HAP-1 (cell line): ENCODE data around the gene BEX5.
"Not testable (repeated sequence)": the region's sequence is repeated elsewhere in the genome, so short reads cannot be mapped to it uniquely, and the experiment has no call there.

ENCODE experiments used
- DNase-seq, 2 experiments: peaks; one replicate each; pipeline ENCODE4 v3.0.0-alpha.2; 2016 to 2020; ENCODE audit warnings: low spot score in 2 of 2
- H3K27me3 ChIP-seq: fragments of 250-450 bp; sonication (Bioruptor Pico); 2 replicates; pipeline ENCODE4 v1.5.1; 2020; ENCODE audit warnings: low read depth, mild to moderate bottlenecking, moderate library complexity
- H3K36me3 ChIP-seq: fragments of 250-450 bp; sonication (Bioruptor Pico); replicated peaks from 2 replicates; pipeline ENCODE4 v1.5.1; 2020; ENCODE audit warnings: mild to moderate bottlenecking
- H3K4me1 ChIP-seq: fragments of 250-450 bp; sonication (Bioruptor Pico); 2 replicates; pipeline ENCODE4 v1.5.1; 2020; ENCODE audit warnings: mild to moderate bottlenecking
- H3K4me3 ChIP-seq: fragments of 250-450 bp; sonication (Bioruptor Pico); 2 replicates; pipeline ENCODE4 v1.5.1; 2020; ENCODE audit warnings: mild to moderate bottlenecking, moderate library complexity
- H3K9me3 ChIP-seq: fragments of 250-450 bp; sonication (Bioruptor Pico); 2 replicates; pipeline ENCODE4 v1.5.1; 2020; ENCODE audit warnings: mild to moderate bottlenecking, moderate library complexity
- in situ Hi-C: fragments of 300-500 bp; cut with MboI; formaldehyde crosslinking; loops from 3 replicates; pipeline ENCODE4 v1.14.3; 2020; ENCODE audit warnings: low sequenced_read_pairs, inconsistent platforms, mixed read lengths

Gene BEX5

DNA sequence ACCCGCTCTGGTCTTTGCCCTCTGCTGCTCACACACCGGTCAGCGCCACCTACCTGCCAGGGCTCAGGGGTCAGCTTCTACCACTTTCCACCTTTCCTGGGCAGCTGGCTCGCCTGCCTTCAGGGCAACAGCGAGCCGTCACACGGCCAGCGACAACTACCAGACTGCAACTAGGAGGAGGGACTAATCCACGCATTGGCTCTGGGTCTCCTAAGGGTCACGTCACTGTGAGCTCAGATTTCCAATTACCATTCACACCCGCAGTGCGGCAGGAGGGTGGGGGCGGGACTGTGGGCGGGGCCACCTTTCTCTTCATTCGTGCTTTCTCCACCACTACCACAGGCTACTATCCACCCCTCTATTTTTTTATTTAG is at the start of gene BEX5:
Gene BEX5 (minus strand): TSS at position 172 of the 374 bp plus-strand sequence. CDS start 1,712 bp downstream, outside the sequence.
- peak within 1 kb of the TSS; percentile 54 for H3K4me3 ChIP-seq
- H3K36me3 ChIP-seq, result no peaks in the 10 kb centered on the region
- H3K9me3 ChIP-seq, result no peaks in the 10 kb centered on the region
- peaks cover 7% of the 10 kb centered on the region for H3K4me1 ChIP-seq
- in situ Hi-C loops, result no loop called here
- DNase-seq, result peak; percentile 86 to 91
- no peaks in the 10 kb centered on the region for H3K27me3 ChIP-seq

DNA sequence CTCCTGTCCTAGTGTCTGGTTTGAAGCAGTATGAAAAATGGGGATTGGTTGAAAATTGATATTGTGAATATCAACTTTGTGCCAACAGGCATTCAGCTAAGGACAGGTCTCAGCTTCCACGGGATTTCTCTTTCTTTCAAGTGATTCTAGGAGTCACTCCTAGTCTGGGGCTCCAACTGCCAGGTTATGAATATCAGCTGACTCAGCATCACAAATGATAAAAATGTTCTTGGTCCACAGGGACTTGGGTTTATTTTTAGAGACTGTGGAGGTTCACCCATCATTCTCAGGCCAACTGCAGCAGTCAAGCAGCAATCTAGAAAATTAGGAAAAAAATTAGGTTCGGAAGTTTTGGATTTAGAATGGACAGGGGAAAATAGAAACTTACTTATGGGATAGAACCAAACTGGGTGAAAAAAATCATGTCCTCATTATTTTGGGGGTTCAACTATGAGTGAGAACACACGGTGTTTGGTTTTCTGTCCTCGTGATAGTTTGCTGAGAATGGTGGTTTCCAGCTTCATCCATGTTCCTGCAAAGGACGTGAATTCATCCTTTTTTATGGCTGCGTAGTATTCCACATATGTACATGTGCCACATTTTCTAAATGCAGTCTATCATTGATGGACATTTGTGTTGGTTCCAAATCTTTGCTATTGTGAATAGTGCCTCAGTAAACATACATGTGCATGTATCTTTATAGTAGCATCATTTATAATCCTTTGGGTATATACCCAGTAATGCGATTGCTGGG is 30.4 kb upstream of the BEX5 start:
- H3K4me3 ChIP-seq, result no peak overlapping the region
- H3K27me3 ChIP-seq, result no peaks in the 10 kb centered on the region
- DNase-seq, result no peak
- H3K4me1 ChIP-seq, result no peaks in the 10 kb centered on the region
- in situ Hi-C loops, result no loop called here
- no peaks in the 10 kb centered on the region for H3K36me3 ChIP-seq
- H3K9me3 ChIP-seq, result no peaks in the 10 kb centered on the region

DNA sequence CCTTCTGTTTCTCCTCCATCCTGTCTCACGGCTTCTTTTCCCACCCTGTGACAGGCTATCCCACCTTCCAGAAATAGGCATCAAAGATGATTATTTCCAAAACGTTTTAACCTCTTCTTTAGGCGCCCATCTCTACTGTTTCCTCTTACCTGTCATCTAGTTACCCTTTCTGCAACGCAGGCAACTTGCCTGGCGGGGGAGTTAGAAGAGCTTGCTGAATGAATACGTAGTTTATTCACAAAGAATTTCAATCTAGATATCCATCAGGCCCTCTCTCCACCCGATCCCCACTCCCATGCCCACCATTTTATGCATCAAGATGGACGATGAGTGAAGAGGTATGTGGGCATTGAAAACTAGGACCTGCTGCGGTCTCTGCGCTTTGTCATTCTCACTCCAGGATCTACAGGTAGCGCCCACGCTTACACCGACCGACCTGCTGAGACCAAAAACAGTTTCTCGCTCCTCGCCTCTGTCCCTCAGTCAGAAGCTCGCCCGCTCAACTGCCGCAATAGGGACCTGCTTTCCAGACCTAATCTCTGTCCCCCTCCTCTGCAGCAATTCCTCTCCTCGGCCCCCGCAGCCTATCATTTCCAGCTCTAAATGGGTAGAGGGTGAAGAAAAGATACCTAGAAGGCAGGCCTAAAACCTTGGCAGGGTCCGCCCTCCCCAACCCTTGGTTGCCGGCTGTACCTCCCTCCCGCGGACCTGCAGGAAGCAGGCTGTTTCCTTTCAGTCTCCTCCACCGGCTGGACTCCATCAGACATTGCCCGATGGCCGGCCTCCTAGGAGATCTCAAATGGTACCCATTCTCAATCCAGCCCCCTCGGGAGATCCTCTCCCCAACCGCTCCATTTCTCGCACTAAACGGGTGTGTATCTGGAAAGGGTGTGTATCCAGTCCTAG is 624 bp downstream of the BEX5 start:
- DNase-seq, result peak; percentile 28 to 35
- Histone ChIP-seq H3K36me3 (no peaks in the 10 kb centered on the region), H3K4me1 (peaks cover 7% of the 10 kb centered on the region), H3K9me3 (no peaks in the 10 kb centered on the region), H3K4me3 (peak overlapping the region; percentile 54), H3K27me3 (no peaks in the 10 kb centered on the region)
- in situ Hi-C loops, result no loop called here

DNA sequence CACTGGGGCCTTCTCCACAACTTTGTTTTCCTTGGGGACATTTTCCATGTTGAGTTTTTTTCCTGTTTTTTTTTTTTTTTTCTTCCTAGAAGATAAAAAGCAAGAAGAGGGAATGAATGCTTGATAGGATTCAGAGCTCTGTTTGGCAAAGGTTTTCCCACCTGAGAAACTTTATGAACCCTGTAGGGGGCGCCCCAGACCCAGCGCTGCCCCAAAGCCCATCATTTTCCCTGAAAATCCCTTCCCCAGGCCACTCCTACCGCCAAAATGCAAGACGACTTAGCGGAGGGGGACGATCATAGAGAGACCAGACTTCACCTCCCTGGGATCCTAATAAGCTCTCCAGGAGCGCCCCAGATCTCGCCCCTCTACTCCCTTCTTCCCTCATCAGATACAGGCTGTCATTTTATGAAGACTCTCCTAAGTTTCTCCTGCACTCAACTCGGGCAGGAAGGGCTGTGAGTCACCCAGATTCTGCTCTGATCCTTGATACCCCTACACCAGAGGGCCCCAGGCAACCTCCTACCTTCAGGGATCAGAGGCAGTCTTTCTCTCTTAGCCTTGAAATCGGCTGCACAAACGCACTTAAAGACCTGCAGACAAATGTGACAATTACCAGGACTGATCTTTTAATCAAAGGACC is 1.4 kb downstream of the BEX5 start:
- Histone ChIP-seq H3K36me3 (no peaks in the 10 kb centered on the region), H3K4me1 (peaks cover 7% of the 10 kb centered on the region), H3K27me3 (no peaks in the 10 kb centered on the region), H3K9me3 (no peaks in the 10 kb centered on the region), H3K4me3 (peak overlapping the region; percentile 54)
- peak; percentile 70 to 80 for DNase-seq
- in situ Hi-C loops, result no loop called here

DNA sequence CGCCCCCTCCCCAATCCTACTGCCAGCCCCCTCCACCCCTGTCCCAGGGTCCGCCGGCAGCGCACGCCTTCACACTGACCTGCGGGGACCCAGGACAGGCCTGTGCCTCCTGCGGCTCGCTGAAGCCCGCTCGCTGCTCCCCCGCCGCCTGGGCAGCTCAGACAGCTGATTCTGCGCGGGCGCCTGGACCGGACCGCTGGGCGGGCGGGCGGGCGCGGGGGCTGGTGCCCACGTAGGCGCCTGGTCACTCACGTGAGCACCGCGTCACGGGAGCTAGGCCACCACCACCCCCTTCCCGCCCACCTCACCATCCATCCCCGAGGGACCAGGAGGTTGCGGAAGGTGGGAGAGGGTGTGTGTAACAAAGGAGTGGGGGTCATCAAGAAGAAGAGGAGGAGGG is 13.5 kb downstream of the BEX5 start, which contains the start of gene TCEAL6:
Gene TCEAL6 (minus strand): TSS at position 208 of the 400 bp plus-strand sequence.
- H3K9me3 ChIP-seq, H3K4me3 ChIP-seq, H3K36me3 ChIP-seq, in situ Hi-C loops, H3K4me1 ChIP-seq, DNase-seq, H3K27me3 ChIP-seq: not testable (repeated sequence)

DNA sequence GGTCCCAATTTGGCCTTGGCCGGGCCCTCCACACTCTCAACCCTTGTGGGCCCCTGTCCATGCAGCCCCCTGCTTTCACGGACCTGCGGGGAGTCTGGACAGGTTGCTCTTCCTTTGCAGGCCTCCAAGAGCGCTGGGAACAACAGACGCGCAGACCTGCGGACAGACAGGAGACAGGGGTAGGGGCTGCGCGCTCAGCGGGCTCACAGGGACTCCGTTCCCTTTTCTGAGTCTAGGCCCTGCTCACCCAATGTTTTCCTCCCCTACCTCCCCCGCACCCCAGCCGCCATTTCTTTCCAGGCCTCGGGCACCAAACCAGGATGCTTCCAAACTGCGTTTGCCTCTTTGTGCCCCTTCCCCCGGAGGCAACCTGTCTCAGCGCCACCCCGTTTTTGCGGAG is 14.1 kb downstream of the BEX5 start:
- H3K4me1 ChIP-seq, H3K4me3 ChIP-seq, DNase-seq, in situ Hi-C loops, H3K36me3 ChIP-seq, H3K27me3 ChIP-seq, H3K9me3 ChIP-seq: not testable (repeated sequence)

DNA sequence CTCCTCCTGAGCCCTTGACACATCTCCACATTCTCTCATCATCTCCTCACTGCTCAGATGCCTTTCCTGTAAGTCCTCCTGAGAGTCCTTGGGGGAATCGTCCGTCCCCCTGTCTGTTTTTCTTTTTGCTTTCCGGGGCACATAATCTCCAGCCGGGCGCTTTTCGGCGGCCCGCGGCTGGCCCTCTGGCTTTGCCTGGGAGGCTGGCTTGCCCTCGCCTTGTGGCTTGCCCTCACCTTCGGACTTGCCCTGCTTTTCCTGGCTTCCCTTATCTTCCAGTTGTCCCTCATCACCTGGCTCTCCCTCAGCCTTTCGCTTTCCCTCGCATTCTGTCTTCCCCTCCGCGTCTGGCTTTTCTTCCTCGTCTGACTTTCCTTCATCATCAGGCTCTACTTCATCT is 14.9 kb downstream of the BEX5 start:
- H3K9me3 ChIP-seq, result not testable (repeated sequence)

DNA sequence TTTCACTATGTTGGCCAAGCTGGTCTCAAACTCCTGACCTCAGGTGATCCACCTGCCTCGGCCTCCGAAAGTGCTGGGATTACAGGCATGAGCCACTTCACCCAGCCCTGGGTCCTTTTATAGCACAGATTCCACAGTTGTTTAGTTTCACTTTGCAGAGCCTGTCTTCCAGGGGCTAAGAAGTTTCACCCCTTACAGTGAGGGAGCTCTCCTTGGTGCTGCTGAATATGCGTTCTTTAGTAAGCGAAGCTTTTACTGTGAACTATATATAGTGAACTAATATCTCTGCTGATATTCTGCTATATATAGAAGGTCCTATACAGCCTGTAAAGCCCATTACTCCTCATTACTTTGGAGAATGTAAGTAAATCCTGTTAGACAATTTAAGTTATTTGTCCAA is 17.7 kb downstream of the BEX5 start:
- in situ Hi-C loops, result no loop called here
- no peaks in the 10 kb centered on the region for H3K9me3 ChIP-seq
- no peak for DNase-seq

More for the DNA sequence above, 14.9 kb downstream of the BEX5 start:
- H3K4me1 ChIP-seq, H3K36me3 ChIP-seq, in situ Hi-C loops, H3K27me3 ChIP-seq, H3K4me3 ChIP-seq, DNase-seq: not testable (repeated sequence)

DNA sequence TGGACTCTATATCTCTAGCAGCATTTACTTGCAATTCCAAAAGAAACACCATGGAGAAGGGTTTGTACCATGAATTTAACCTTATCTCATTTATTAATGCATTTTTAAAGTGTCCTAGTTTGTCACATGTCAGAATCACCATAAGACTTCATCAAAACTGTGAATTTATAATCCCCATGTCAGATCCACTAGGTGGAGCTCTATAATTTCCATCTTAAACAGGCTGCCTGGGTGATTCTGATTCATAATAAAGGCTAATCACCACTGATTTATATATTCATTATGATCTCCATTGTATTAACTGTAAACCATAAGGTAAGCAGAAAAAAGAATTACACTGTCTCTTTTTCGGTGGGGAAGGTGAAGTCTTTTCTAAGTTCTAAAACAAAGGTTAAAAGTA is 26.3 kb downstream of the BEX5 start:
- Histone ChIP-seq H3K4me1 (no peaks in the 10 kb centered on the region), H3K36me3 (no peaks in the 10 kb centered on the region), H3K27me3 (peaks cover 12% of the 10 kb centered on the region; the same call in 1 of the 2 replicates), H3K9me3 (no peaks in the 10 kb centered on the region), H3K4me3 (no peak overlapping the region)
- DNase-seq, result peak in 1 of 2 experiments; percentile 18
- in situ Hi-C loops, result no loop called here

More for the DNA sequence above, 17.7 kb downstream of the BEX5 start:
- Histone ChIP-seq H3K4me3 (no peak overlapping the region), H3K27me3 (no peaks in the 10 kb centered on the region), H3K36me3 (no peaks in the 10 kb centered on the region), H3K4me1 (no peaks in the 10 kb centered on the region)

DNA sequence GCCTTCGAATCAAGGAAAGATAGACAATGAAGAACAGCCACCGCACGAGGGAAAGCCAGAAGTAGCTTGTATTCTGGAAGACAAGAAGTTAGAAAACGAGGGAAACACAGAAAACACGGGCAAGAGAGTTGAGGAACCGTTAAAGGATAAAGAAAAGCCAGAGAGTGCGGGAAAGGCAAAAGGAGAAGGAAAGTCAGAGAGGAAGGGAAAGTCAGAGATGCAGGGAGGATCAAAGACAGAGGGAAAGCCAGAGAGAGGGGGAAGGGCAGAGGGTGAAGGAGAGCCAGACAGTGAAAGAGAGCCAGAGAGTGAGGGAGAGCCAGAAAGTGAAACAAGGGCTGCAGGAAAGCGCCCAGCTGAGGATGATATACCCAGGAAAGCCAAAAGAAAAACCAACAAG is 28.9 kb downstream of the BEX5 start:
- H3K36me3 ChIP-seq, result no peaks in the 10 kb centered on the region
- peaks cover 14% of the 10 kb centered on the region for H3K27me3 ChIP-seq
- no peaks in the 10 kb centered on the region for H3K9me3 ChIP-seq
- DNase-seq, result no peak
- in situ Hi-C loops, result no loop called here
- no peak overlapping the region for H3K4me3 ChIP-seq
- H3K4me1 ChIP-seq, result no peaks in the 10 kb centered on the region

DNA sequence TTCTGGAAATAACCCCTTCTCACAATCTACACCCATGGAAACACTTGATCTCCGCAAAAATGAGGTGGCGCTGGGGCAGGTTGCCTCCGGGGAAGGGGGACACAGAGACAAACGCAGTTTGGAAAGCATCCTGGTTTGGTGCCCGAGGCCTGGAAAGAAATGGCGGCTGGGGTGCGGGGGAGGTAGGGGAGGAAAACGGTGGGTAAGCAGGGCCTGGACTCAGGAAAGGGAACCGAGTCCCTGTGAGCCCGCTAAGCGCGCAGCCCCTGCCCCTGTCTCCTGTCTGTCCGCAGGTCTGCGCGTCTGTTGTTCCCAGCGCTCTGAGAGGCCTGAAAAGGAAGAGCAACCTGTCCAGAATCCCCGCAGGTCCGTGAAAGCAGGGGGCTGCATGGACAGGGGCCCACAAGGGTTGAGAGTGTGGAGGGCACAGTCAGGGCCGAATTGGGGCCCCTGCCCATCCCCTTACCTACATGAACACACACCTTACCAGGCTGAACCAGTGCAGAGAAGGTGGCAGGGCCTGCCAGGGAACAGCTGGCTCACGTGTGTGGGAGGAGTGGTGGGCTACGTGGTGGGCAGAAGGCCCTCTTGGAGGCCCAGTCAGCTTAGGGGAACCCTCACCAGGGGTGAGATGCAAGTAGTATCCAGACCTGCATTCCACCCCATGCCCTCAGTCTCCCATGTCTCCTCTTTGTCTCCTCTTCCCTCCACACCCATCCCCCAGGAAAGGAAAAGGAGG is 29.5 kb downstream of the BEX5 start:
- peaks cover 14% of the 10 kb centered on the region for H3K27me3 ChIP-seq
- H3K9me3 ChIP-seq, in situ Hi-C loops, DNase-seq, H3K36me3 ChIP-seq, H3K4me1 ChIP-seq: not testable (repeated sequence)
- 0 out of 2 replicates have a peak overlapping the region, but pooled peaks have one; percentile 4 for H3K4me3 ChIP-seq

DNA sequence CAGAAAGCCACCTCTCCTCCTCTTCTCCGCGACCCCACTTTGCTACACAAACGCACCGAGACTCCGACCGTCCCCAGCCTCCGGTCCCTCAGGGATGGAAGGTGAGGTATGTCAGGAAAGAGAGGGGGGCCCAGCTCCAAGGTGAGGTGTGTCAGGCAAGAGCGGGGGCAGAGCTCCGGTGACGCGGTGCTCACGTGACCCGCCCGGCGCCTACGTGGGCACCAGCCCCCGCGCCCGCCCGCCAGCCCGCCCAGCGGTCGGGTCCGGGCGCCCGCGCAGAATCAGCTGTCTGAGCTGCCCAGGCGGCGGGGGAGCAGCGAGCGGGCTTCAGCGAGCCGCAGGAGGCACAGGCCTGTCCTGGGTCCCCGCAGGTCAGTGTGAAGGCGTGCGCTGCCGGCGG is 30.3 kb downstream of the BEX5 start, which contains the start of gene TCEAL2:
Gene TCEAL2 (plus strand): TSS at position 244 of the 400 bp plus-strand sequence. CDS start 1,152 bp downstream, outside the sequence.
- peak within 1 kb of the TSS; percentile 26 for H3K4me3 ChIP-seq
- peaks cover 14% of the 10 kb centered on the region for H3K27me3 ChIP-seq
- in situ Hi-C loops, H3K9me3 ChIP-seq, H3K36me3 ChIP-seq, H3K4me1 ChIP-seq: not testable (repeated sequence)
- DNase-seq, result peak in 1 of 2 experiments; percentile 40

DNA sequence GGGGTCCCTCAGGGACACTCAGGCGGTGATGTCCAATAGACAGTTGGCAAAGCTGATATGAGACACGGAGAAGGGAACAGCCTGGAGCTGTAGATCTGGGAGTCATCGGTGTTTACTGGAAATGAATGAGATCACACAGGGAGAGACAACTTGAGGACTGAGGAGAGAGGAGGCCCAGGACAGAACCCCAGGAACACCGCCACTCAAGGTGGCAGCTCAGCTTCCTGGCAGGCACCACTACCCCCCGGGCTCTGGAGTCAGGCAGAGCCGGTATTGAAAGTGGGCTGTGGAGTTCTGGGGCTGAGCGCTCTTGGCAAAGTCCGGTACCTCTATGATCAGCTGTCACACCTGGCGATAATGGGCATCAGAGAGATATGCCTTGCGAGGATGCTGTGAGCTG is 30.8 kb downstream of the BEX5 start:
- H3K4me1 ChIP-seq, H3K36me3 ChIP-seq, DNase-seq, H3K9me3 ChIP-seq, in situ Hi-C loops: not testable (repeated sequence)
- Histone ChIP-seq H3K27me3 (peaks cover 14% of the 10 kb centered on the region), H3K4me3 (peak overlapping the region; percentile 26)
